Endodermal cell (in vitro differentiated cells): Measurements from ENCODE around the gene PIP5K1C. TPM values are rescaled to one million over a fixed set of nuclear protein-coding genes. Genes with fewer than 3 reads are reported as not detected.

Experiments used
- DNase-seq: peaks from one replicate; pipeline ENCODE4 v3.0.0-alpha.2; 2017
- H3K27ac ChIP-seq: 2 replicates; pipeline ENCODE4 v1.5.1; 2013; ENCODE audit warnings: mild to moderate bottlenecking, low read depth, low read length, moderate library complexity
- H3K27me3 ChIP-seq: 2 replicates; pipeline ENCODE4 v1.6.1; 2013; ENCODE audit warnings: mild to moderate bottlenecking, low read length, moderate library complexity; ENCODE audit not compliant: insufficient read depth, control insufficient read depth, poor library complexity, severe bottlenecking
- H3K36me3 ChIP-seq: 2 replicates; pipeline ENCODE4 v1.7.0; 2013; ENCODE audit warnings: mild to moderate bottlenecking, low read length, moderate library complexity; ENCODE audit not compliant: control insufficient read depth, insufficient read depth
- H3K4me1 ChIP-seq: one replicate; pipeline ENCODE4 v1.7.0; 2013; ENCODE audit warnings: low read length; ENCODE audit not compliant: control insufficient read depth, insufficient read depth
- H3K4me3 ChIP-seq: 2 replicates; pipeline ENCODE4 v1.5.1; 2013; ENCODE audit warnings: mild to moderate bottlenecking, low read length, moderate library complexity
- H3K9ac ChIP-seq: 2 replicates; pipeline ENCODE4 v1.6.1; 2013; ENCODE audit warnings: mild to moderate bottlenecking, low read length, moderate library complexity; ENCODE audit not compliant: poor library complexity, severe bottlenecking; ENCODE audit errors: extremely low read depth
- H3K9me3 ChIP-seq: 2 replicates; pipeline ENCODE4 v1.6.1; 2013; ENCODE audit warnings: mild to moderate bottlenecking, low read length, moderate library complexity; ENCODE audit not compliant: control insufficient read depth
- H3K27ac Mint-ChIP-seq: 2 replicates; pipeline ENCODE4 v1.8.0; 2020; ENCODE audit warnings: mixed read lengths
- H3K27me3 Mint-ChIP-seq: 2 replicates; pipeline ENCODE4 v1.8.0; 2021; ENCODE audit warnings: mild to moderate bottlenecking, mixed read lengths; ENCODE audit not compliant: insufficient read depth
- H3K36me3 Mint-ChIP-seq: 2 replicates; pipeline ENCODE4 v1.8.0; 2020; ENCODE audit warnings: low read depth, mixed read lengths
- H3K4me1 Mint-ChIP-seq: 2 replicates; pipeline ENCODE4 v1.8.0; 2020; ENCODE audit warnings: mixed read lengths
- H3K4me3 Mint-ChIP-seq: 2 replicates; pipeline ENCODE4 v1.8.0; 2020; ENCODE audit warnings: mild to moderate bottlenecking, moderate library complexity, mixed read lengths
- H3K9me3 Mint-ChIP-seq: 2 replicates; pipeline ENCODE4 v1.8.0; 2020; ENCODE audit warnings: mild to moderate bottlenecking, mixed read lengths
- CTCF ChIP-seq: fragments of 200-600 bp; sonication (generic); conservative IDR thresholded peaks from 2 replicates; pipeline ENCODE4 v1.5.0; 2021; ENCODE audit warnings: antibody characterized with exemption, mild to moderate bottlenecking
- WGBS, 2 experiments: methylation state at CpG; one replicate each; pipeline versions ENCODE4 v1.1.5 to v1.1.7; 2013; ENCODE audit warnings: missing lambda C conversion rate in 2 of 2, mixed read lengths in 1 of 2; ENCODE audit not compliant: insufficient coverage in 1 of 2, insufficient read length in 1 of 2; 5-methylcytosine and 5-hydroxymethylcytosine counted together
- total RNA-seq, 2 donors: library from RNA; stranded (reverse); fragmentation: NEBNext Ultra II Directional in 1 of 2; extraction: Animal tissue kit (Norgen Biotek cat#: 25700) in 1 of 2; gene quantifications; 2 replicates in 1 of 2; 3 replicates in 1 of 2; pipeline ENCODE4 v1.2.1, GENCODE V29; 2021

Gene PIP5K1C
- total RNA-seq, 2 donors from 2014 or later: 43.5 to 51.5 TPM

GRCh38 chr19:3746371-3747056 is 46.2 kb upstream of the PIP5K1C start:
- Histone ChIP-seq H3K9me3 (no peaks in the 10 kb centered on the region), H3K9ac (no peak overlapping the region), H3K4me1 (no peaks in the 10 kb centered on the region), H3K27me3 (no peaks in the 10 kb centered on the region), H3K4me3 (no peak overlapping the region), H3K36me3 (no peaks in the 10 kb centered on the region), H3K27ac (no peak overlapping the region)
- Mint-ChIP-seq H3K4me3 (no peak overlapping the region), H3K4me1 (peaks cover 2% of the 10 kb centered on the region), H3K9me3 (no peaks in the 10 kb centered on the region), H3K27me3 (no peaks in the 10 kb centered on the region), H3K27ac (no peak overlapping the region), H3K36me3 (peaks cover 16% of the 10 kb centered on the region)
- no peak for TF ChIP-seq CTCF
- WGBS, 2 experiments: 91 to 93% methylated on average over 24 to 31 of the region's 31 CpGs
- no peak for DNase-seq

- Mint-ChIP-seq H3K4me3 (no peak overlapping the region), H3K9me3 (no peaks in the 10 kb centered on the region), H3K4me1 (peaks cover 2% of the 10 kb centered on the region), H3K27me3 (no peaks in the 10 kb centered on the region), H3K36me3 (peaks cover 11% of the 10 kb centered on the region), H3K27ac (no peak overlapping the region)
- no peaks in the 10 kb centered on the region for H3K27me3 ChIP-seq
- H3K27ac ChIP-seq: no peak overlapping the region
- 79 to 88% methylated on average over 4 to 8 of the region's 8 CpGs for WGBS, 2 experiments
- H3K4me1 ChIP-seq: no peaks in the 10 kb centered on the region
- no peaks in the 10 kb centered on the region for H3K36me3 ChIP-seq
- no peak overlapping the region for H3K9ac ChIP-seq
- TF ChIP-seq CTCF: no peak
- H3K4me3 ChIP-seq: no peak overlapping the region
- no peak for DNase-seq
- H3K9me3 ChIP-seq: no peaks in the 10 kb centered on the region
Measured at GRCh38 chr19:3745363-3746045, 45.2 kb upstream of the PIP5K1C start.

GRCh38 chr19:3743486-3743885 is 43.2 kb upstream of the PIP5K1C start:
- no peaks in the 10 kb centered on the region for H3K4me1 ChIP-seq
- no peaks in the 10 kb centered on the region for H3K36me3 ChIP-seq
- H3K27ac ChIP-seq: no peak overlapping the region
- 94 to 96% methylated on average over 2 of the region's 2 CpGs for WGBS, 2 experiments
- H3K9me3 ChIP-seq: no peaks in the 10 kb centered on the region
- Mint-ChIP-seq H3K4me1 (peaks cover 2% of the 10 kb centered on the region), H3K27ac (no peak overlapping the region), H3K36me3 (no peaks in the 10 kb centered on the region), H3K9me3 (no peaks in the 10 kb centered on the region), H3K4me3 (no peak overlapping the region), H3K27me3 (no peaks in the 10 kb centered on the region)
- TF ChIP-seq CTCF: no peak
- DNase-seq: no peak
- no peaks in the 10 kb centered on the region for H3K27me3 ChIP-seq
- H3K9ac ChIP-seq: no peak overlapping the region
- no peak overlapping the region for H3K4me3 ChIP-seq
